Choroid plexus epithelial cell (primary cell): ENCODE data around the gene METAP2.

ENCODE experiments used
- DNase-seq: peaks from one replicate; pipeline ENCODE4 v3.0.0-alpha.2; 2010; ENCODE audit warnings: low read depth
- H3K4me3 ChIP-seq: 2 replicates; pipeline ENCODE4 v1.5.1; 2011; ENCODE audit warnings: low read depth, mild to moderate bottlenecking, control low read depth, low read length, moderate library complexity
- TF ChIP-seq, protein P1 (sequence below): conservative IDR thresholded peaks from 2 replicates; pipeline ENCODE4 v1.5.1; 2011; ENCODE audit warnings: low read depth, mild to moderate bottlenecking, control low read depth, inconsistent platforms, low read length, moderate library complexity

The METAP2 gene

DNA sequence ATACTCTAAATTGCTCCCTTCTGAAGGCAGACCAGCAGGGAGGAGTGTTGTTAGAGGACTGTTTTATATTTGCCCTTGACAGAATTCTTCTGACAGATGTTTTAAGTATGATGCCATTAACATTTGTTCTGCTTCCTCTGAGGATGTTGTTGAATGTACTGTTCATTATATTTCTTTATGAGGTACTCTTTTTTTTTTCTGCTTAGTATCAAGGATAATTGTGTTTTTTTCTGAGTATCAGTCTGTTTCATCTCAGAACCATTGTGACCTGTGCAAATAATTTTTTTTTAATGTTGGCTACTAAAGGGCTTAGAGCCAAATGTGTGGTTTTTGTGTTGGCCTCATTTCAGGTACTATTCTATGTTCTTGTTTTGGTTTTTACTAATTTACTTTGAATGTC is 10.6 kb downstream of the METAP2 start:
- H3K4me3 ChIP-seq: no peak overlapping the region
- TF ChIP-seq, protein P1, sequence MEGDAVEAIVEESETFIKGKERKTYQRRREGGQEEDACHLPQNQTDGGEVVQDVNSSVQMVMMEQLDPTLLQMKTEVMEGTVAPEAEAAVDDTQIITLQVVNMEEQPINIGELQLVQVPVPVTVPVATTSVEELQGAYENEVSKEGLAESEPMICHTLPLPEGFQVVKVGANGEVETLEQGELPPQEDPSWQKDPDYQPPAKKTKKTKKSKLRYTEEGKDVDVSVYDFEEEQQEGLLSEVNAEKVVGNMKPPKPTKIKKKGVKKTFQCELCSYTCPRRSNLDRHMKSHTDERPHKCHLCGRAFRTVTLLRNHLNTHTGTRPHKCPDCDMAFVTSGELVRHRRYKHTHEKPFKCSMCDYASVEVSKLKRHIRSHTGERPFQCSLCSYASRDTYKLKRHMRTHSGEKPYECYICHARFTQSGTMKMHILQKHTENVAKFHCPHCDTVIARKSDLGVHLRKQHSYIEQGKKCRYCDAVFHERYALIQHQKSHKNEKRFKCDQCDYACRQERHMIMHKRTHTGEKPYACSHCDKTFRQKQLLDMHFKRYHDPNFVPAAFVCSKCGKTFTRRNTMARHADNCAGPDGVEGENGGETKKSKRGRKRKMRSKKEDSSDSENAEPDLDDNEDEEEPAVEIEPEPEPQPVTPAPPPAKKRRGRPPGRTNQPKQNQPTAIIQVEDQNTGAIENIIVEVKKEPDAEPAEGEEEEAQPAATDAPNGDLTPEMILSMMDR: no peak
- DNase-seq: peak; percentile 35

GRCh38 chr12:95487024-95487423 is 13.1 kb downstream of the METAP2 start:
- no peak for DNase-seq
- TF ChIP-seq, protein P1: no peak

DNA sequence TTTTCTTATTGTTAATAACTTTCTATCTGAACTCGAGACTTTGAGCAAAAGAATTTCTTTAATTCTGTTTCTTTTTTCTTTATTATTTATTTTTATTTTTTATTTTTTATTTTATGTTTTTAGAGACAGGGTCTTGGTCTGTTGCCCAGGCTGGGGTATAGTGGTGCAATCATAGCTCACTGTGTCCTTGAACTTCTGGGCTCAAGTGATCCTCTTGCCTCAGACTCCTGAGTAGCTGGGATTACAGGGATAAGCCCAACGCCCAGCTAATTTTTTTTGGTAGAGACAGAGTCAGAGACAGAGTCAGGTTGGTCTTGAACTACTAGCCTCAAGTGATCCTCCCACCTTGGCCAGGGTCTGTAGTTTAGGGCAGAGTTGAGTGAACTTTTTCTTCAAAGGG is 18.5 kb downstream of the METAP2 start:
- TF ChIP-seq, protein P1: no peak
- no peak overlapping the region for H3K4me3 ChIP-seq
- DNase-seq: no peak

More at GRCh38 chr12:95487024-95487423, 13.1 kb downstream of the METAP2 start:
- H3K4me3 ChIP-seq: no peak overlapping the region

- TF ChIP-seq, protein P1: no peak
- no peak overlapping the region for H3K4me3 ChIP-seq
- no peak for DNase-seq
These were observed 20.9 kb downstream of the METAP2 start for GRCh38 chr12:95494888-95495287.

GRCh38 chr12:95495433-95495832 is 21.5 kb downstream of the METAP2 start:
- no peak for DNase-seq
- TF ChIP-seq, protein P1: no peak
- no peak overlapping the region for H3K4me3 ChIP-seq

GRCh38 chr12:95497031-95497430 is 23.1 kb downstream of the METAP2 start:
- TF ChIP-seq, protein P1: no peak
- no peak for DNase-seq
- H3K4me3 ChIP-seq: no peak overlapping the region

- TF ChIP-seq, protein P1: no peak
- no peak overlapping the region for H3K4me3 ChIP-seq
- DNase-seq: no peak
These were observed 25.0 kb downstream of the METAP2 start for GRCh38 chr12:95498968-95499367.
